ENCODE results near the gene COL2A1.
"Not testable (repeated sequence)": the region's sequence is repeated elsewhere in the genome, so short reads cannot be mapped to it uniquely, and the experiment has no call there.

Gene COL2A1

GRCh38 chr12:47975036-47975620 lies 29.1 kb downstream of the COL2A1 start:
- no peak for DNase-seq (ENCODE audit: low read depth)

DNA sequence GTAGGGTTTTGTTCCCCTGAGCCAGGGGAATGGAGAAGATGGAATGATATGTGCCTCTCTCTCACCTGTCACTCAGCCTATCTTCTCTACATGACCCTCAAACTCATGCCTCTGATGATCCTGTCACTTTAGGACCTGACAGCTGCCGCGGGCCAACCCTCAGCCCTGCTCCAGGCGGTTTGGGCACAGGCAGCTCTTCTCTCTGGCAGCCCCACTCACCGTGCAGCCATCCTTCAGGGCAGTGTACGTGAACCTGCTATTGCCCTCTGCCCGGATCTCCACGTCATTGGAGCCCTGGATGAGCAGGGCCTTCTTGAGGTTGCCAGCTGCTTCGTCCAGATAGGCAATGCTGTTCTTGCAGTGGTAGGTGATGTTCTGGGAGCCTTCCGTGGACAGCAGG lies 30.4 kb downstream of the COL2A1 start:
- DNase-seq (ENCODE audit: low read depth), result no peak

DNA sequence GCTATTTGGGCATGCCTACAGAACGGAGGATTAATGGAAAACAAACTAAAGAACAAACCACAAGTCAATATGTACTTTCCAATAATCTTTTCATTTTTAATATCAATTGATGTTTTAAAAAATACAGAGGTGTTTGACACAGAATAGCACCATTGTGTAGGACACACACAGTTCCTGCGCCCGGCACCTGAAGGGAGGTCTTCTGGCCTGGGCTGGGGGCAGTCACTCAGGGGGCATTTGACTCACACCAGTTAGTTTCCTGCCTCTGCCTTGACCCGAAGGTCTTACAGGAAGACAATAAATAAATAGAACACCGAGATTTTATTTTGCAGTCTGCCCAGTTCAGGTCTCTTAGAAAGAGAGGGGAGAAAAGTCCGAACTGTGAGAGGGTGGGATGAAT lies 31.4 kb downstream of the COL2A1 start:
- no peak for DNase-seq (ENCODE audit: low read depth)

DNA sequence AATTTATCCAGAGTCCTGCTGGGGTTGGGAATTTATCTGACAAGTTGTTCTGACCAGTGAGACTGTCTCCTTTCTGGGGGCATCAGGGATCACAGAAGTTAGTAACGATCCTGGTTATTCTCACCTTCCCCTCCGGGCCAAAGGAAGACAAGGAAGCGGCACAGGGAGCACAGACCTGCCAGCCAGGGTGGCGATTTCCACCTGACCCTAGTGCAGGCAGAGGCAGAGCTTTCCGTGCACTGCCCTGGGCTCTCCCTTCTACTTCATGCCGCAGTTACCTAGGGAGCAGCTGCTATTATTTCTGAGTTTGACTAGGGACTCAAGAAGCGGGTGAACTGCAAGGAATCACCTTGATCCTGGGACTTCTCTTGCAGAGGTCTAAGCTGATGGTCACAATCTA lies 33.4 kb downstream of the COL2A1 start:
- DNase-seq (ENCODE audit: low read depth), result no peak

DNA sequence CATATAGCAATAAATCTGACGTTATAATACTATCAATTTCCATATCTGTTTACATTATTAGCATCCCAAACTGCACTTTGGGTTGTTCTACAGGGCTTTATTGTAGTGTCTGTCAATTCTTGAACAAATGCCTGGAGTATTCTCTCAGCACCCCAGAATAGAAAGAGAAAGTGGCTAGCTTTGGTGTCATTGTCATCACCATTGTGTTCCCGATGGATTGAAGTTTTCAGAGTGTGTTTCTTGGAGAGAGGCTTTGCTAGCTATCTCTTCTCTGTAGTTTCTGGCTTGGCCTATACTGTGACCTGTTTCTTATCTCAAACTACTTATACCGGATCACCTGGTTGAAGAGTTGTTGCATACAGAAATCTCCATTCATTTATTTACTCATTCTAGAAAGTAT lies 34.4 kb downstream of the COL2A1 start:
- no peak for DNase-seq (ENCODE audit: low read depth)

GRCh38 chr12:47967461-47968321 lies 36.6 kb downstream of the COL2A1 start:
- DNase-seq (ENCODE audit: low read depth), result no peak

DNA sequence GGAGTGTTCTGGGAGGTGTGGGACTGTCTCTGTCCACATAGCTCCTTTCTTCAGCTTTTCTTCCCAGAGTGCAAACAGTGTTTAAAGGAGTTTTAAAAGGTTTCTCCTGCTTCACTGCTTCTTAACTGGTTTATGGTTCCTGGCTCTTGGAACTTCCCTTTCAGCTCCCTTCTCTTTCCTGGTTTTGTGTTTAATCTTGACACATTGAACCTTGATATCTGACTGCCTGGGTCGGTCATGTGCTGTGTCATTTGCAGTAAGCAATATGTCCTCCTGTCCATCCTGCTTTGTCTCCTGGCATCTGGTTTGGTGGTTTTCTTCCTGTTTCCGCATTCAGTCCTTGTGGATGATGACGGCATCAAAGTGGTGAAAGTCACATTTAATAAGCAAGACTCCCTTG lies 38.7 kb downstream of the COL2A1 start:
- no peak for DNase-seq (ENCODE audit: low read depth)

DNA sequence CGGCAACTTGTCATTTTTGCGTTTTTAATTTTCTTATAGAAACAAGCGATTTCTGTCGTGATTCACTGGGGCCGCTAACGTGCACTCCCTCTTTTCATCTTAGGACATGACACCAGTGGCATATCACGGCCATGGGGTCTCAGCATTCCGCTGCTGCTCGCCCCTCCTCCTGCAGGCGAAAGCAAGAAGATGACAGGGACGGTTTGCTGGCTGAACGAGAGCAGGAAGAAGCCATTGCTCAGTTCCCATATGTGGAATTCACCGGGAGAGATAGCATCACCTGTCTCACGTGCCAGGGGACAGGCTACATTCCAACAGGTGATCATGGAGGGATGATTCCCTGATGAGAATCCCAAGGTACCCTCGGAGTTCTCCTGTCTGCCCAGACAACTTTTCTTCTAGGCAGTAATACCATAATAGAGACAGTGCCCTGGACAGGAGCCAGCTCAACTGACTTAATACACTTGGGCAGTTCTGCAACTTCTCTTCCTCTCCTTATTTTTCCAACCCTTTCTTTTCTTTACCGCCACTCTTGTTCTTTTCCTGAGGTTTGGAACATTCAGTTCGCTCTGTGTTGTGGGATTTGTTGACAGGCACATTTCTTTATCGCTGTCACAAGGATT lies 40.1 kb downstream of the COL2A1 start:
- no peak for DNase-seq (ENCODE audit: low read depth)

GRCh38 chr12:47963340-47964040 lies 40.8 kb downstream of the COL2A1 start, which contains the start of gene TMEM106C:
Gene TMEM106C, plus strand, starts transcription at chr12:47963596. Its CDS starts 641 bp downstream, at chr12:47964237.
- DNase-seq (ENCODE audit: low read depth), result peak; percentile 75

DNA sequence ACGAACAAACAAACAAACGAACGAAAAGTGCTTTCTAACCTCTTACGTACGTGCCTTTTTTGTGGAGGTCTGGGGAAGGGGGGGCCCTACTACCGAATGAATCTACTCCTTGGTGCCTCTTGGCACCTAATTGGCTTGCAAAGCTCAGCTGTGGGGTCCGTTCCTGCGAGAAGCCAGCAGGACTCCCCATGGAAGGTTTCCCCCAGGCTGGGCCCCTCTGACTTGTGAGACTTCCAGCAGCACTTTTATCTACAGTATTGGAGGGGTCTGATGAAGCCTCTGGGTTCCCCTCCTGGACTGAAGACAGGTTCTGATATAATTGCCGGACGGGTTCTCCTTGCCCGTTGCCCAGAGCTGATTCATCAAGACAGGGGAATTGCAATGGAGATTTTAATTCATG lies 42.1 kb downstream of the COL2A1 start:
- no peak for DNase-seq (ENCODE audit: low read depth)

DNA sequence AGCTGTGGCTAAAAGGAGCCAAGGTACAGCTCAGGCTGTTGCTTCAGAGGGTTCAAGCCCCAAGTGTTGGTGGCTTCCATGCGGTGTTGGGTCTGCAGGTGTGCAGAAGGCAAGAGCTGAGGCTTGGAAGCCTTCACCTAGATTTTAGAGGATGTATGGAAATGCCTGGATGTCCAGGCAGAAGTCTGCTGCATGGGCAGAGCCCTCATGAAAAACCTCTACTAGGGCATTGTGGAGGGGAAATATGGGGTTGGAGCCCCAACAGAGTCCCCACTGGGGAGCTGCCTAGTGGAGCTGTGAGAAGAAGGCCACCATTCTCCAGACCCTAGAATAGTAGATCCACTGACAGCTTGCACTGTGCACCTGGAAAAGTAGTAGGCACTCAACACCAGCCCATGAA lies 46.6 kb downstream of the COL2A1 start:
- not testable (repeated sequence) for DNase-seq (ENCODE audit: low read depth)

DNA sequence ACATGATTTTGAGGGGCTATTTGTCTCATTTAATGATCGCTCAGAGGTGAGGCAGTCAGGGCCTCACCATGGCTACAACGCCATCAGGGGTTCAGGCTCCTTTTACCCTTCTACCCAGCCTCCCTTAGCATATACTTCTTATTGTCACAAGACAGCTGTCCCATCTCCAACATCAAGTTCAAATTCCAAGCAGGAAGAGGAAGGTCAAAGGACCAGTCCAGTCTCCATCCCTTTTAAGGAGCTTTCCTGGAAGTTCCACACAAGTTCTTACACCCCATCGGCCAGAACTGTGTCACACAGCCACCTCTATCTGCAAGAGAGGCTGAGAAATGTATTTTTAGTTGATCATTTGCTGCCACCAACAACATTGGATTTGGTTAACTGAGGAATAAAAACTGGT lies 49.2 kb downstream of the COL2A1 start:
- no peak for DNase-seq (ENCODE audit: low read depth)

GRCh38 chr12:47954467-47955045 lies 49.7 kb downstream of the COL2A1 start:
- DNase-seq (ENCODE audit: low read depth), result no peak

DNA sequence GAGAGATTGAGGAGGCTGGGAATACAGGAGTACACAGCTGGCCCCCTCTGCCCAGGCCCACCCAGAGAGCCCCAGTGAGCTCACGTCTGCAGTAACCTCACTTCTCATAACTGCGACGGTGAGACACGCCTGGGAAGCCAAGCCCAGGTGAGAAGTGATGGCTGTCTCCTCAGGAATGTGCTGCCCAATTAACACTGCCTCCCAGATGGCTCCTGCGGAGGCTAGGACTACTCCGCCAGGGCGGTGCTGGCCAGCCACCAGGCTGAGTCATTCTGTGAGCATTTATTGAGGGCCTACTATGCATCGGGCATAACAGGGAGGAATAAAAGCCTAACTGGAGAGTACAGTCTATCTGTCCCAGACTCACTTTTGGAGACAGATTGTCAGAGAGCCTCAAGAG lies 50.2 kb downstream of the COL2A1 start:
- no peak for DNase-seq (ENCODE audit: low read depth)

DNA sequence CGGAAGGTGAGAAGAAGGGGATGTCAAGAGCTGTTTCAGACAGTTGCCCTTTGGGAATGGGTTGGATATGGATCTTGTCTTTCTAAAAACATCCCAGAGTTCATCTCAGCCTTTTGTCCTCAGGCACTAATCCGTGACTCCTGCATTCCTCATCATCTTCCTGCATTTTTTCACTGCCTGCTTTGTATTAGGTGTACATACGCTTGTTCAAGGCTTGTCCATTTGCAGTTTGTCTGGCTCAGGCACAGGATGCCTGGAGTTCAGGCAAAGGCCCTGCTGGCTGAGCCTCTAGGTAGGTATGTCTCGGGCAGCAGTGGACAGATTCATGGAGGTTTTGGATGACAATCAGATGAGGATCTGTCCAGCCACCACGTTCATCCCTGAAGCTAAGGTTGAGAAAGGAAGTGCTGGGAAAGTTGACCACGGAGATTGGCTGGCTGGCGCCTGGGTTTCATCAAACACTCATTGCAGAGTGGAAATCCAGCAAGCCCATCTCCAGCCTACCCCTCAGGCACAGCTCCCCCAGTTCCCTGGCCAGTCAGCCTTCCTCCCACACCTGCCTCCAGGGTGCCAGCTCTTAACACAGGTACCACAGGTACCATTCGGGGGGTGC lies 53.3 kb downstream of the COL2A1 start:
- no peak for DNase-seq (ENCODE audit: low read depth)

DNA sequence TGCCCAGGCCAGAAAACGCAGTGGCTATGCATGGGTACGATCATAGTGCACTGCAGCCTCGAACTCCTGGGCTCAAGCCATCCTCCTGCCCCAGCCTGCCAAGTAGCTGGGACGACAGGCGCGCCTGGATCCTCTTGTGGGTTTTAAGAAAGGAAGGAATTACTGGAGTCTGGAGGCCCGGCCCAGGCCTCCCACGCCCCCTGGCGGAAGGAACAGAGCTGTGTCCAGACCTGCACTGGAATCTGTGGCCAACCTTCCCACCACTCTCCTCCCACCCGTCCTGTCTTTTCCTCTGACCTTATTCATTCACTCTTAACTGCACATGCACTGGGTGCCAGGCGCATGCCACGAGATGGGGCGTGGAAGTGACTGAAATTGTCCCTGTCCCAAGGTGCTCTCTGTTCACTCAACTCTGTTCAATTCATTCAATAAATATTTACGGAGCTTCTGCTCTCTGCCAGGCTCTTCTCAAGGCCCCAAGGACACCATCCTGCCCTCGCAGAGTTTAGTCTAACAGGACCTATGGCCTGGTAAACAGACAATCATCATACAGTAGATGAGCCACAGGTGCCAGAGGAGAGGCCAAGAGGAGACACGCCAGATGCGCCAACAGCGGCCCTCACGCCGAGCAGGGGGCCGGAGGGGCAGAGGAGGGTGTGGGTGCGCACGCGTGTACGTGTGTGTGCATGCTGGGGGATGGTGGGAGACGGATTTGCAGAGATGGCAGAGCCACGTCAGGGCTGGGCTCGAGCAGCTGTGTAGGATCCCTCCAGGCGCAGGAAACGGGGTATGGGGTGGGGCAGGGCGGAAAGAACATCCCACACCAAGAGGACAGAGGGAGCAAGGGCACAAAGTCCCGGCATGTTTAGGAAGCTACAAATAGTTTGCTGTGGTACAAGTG lies 54.6 kb downstream of the COL2A1 start:
- peak; percentile 46 for DNase-seq (ENCODE audit: low read depth)

- DNase-seq (ENCODE audit: low read depth), result no peak
These were observed 56.9 kb downstream of the COL2A1 start for GRCh38 chr12:47947341-47947740.

DNA sequence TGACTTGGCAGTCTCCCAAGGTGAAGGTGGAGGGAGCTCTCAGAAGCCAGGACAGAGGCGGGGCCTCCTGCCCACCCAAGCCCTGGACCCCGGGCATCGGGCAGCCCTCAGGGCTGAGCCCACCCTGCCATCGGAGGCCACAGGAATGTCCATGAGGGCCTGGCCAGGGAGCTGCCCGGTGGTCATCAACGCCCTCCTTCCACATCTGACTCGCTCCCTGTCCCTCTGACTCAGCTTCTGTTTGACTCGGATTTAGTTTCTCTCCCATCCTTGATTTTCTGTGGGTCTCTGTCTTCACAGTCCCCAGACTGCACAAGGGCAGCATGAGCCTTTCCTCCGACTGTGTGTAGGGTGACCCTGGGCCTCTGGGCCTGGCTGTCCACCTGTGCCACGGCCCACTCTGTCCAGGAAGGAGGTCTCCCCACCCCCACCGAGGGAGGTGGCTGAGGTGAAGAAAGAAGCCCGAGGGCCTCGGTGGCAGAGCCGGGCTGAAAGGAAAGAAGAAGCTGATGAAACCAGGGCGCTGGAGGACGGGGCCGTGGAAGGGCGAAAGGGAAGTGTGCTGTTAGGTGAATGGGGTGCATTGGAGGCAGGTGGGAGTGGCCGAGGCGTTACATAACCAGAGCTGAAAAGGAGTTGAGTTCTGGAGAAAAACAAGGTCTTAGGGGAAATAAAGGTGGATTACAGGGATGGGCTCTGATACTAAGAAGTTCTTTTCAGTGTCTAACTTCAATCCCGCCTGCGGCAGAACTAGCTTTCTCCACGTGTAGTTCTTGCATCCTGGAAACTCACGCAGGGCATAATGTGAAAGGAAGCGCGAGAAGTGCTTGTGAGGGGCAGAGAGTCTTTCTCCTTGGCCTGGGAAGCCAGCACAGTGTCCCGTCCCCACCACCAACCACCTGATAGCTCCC lies 57.6 kb downstream of the COL2A1 start:
- no peak for DNase-seq (ENCODE audit: low read depth)

DNA sequence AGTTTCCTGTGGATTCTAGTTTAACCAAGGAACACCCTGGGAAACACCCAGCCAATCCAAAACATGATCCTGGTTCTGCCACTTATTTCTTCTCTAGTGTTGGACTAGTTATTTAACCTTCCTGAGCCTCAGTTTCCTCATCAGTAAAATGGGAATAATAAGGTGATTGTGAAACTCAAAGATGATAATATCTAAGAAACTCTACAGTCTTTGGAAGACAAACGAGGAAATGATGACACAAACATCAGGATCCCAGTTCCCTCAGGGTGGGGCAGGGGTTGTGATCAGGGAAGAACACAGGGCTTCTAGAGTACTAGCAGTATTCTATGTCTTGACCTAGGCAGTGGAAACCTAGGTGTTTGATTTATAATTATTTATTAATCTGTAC lies 58.9 kb downstream of the COL2A1 start:
- no peak for DNase-seq (ENCODE audit: low read depth)
